Mesenchymal stem cell (in vitro differentiated cells and primary cell): ENCODE results near the gene SRGAP1.
"Not testable (repeated sequence)": the region's sequence is repeated elsewhere in the genome, so short reads cannot be mapped to it uniquely, and the experiment has no call there.

Source experiments
- DNase-seq: peaks from one replicate; pipeline ENCODE4 v3.0.0-alpha.2; 2013
- H2AFZ ChIP-seq: one replicate; pipeline ENCODE4 v1.6.1; 2013; ENCODE audit warnings: low read depth, mild to moderate bottlenecking, control low read depth, inconsistent platforms, low read length, moderate library complexity
- H2AK5ac ChIP-seq: 2 replicates; pipeline ENCODE4 v1.6.1; 2013; ENCODE audit warnings: low read length, moderate library complexity, mild to moderate bottlenecking, inconsistent platforms; ENCODE audit not compliant: severe bottlenecking
- H2BK120ac ChIP-seq: one replicate; pipeline ENCODE4 v1.6.1; 2013; ENCODE audit warnings: low read depth, mild to moderate bottlenecking, inconsistent platforms, low read length, moderate library complexity
- H2BK12ac ChIP-seq, 2 experiments: one replicate each; pipeline ENCODE4 v1.6.1; 2013; ENCODE audit warnings: inconsistent platforms in 2 of 2, low read length in 2 of 2, mild to moderate bottlenecking in 2 of 2, moderate library complexity in 2 of 2, control low read depth in 1 of 2
- H2BK15ac ChIP-seq: one replicate; pipeline ENCODE4 v1.6.1; 2013; ENCODE audit warnings: mild to moderate bottlenecking, low read depth, inconsistent platforms; ENCODE audit not compliant: poor library complexity, severe bottlenecking
- H2BK5ac ChIP-seq: 2 replicates; pipeline ENCODE4 v1.6.1; 2013; ENCODE audit warnings: low read depth, mild to moderate bottlenecking, low read length, control low read depth, inconsistent platforms; ENCODE audit not compliant: poor library complexity, severe bottlenecking
- H3K14ac ChIP-seq, 2 experiments: one replicate each; pipeline ENCODE4 v1.6.1; 2013; ENCODE audit warnings: inconsistent platforms in 2 of 2, low read length in 2 of 2, control low read depth in 1 of 2, mild to moderate bottlenecking in 1 of 2, moderate library complexity in 1 of 2
- H3K18ac ChIP-seq, 2 experiments: one replicate each; pipeline ENCODE4 v1.6.1; 2013; ENCODE audit warnings: inconsistent platforms in 2 of 2, low read length in 2 of 2, control low read depth in 1 of 2, low read depth in 1 of 2, mild to moderate bottlenecking in 1 of 2
- H3K23ac ChIP-seq, 2 experiments: one replicate each; pipeline ENCODE4 v1.6.1; 2013; ENCODE audit warnings: inconsistent platforms in 2 of 2, low read length in 2 of 2, mild to moderate bottlenecking in 2 of 2, moderate library complexity in 2 of 2, control low read depth in 1 of 2
- H3K27ac ChIP-seq: 2 replicates; pipeline ENCODE4 v1.5.1; 2013; ENCODE audit warnings: mild to moderate bottlenecking, moderate library complexity, low read length, control low read depth, inconsistent platforms; ENCODE audit not compliant: poor library complexity, severe bottlenecking
- H3K27me3 ChIP-seq, 2 experiments: 2 replicates each; pipeline versions ENCODE4 v1.6.1 to v1.7.0; 2013; ENCODE audit warnings: low read length in 2 of 2, mild to moderate bottlenecking in 2 of 2, moderate library complexity in 2 of 2, control low read depth in 1 of 2, inconsistent platforms in 1 of 2; ENCODE audit not compliant: control insufficient read depth in 1 of 2, insufficient read depth in 1 of 2
- H3K36me3 ChIP-seq, 2 experiments: 2 replicates each; pipeline versions ENCODE4 v1.6.1 to v1.7.0; 2013; ENCODE audit warnings: low read length in 2 of 2, control low read depth in 1 of 2, inconsistent platforms in 1 of 2, low read depth in 1 of 2, mild to moderate bottlenecking in 1 of 2; ENCODE audit not compliant: insufficient read depth in 2 of 2, control insufficient read depth in 1 of 2
- H3K4ac ChIP-seq, 2 experiments: one replicate each; pipeline ENCODE4 v1.6.1; 2013; ENCODE audit warnings: inconsistent platforms in 2 of 2, low read length in 2 of 2, mild to moderate bottlenecking in 2 of 2, moderate library complexity in 2 of 2, control low read depth in 1 of 2, low read depth in 1 of 2
- H3K4me1 ChIP-seq: 2 replicates; pipeline ENCODE4 v1.6.1; 2013; ENCODE audit warnings: low read depth, low read length, control low read depth; ENCODE audit not compliant: control insufficient read depth, insufficient read depth
- H3K4me2 ChIP-seq: 2 replicates; pipeline ENCODE4 v1.6.1; 2013; ENCODE audit warnings: low read length, mild to moderate bottlenecking, inconsistent platforms; ENCODE audit not compliant: poor library complexity, severe bottlenecking
- H3K4me3 ChIP-seq, 2 experiments: 2 replicates each; pipeline versions ENCODE4 v1.5.1 to v1.7.0; 2013; ENCODE audit warnings: low read length in 2 of 2, mild to moderate bottlenecking in 2 of 2, control low read depth in 1 of 2, low read depth in 1 of 2; ENCODE audit not compliant: insufficient read depth in 1 of 2
- H3K79me1 ChIP-seq: replicated peaks from 2 replicates; pipeline ENCODE4 v1.6.1; 2013; ENCODE audit warnings: mild to moderate bottlenecking, control low read depth, low read length, inconsistent platforms; ENCODE audit not compliant: poor library complexity, severe bottlenecking
- H3K9ac ChIP-seq: 2 replicates; pipeline ENCODE4 v1.7.0; 2013; ENCODE audit warnings: mild to moderate bottlenecking, low read length, moderate library complexity
- H3K9me3 ChIP-seq: 2 replicates; pipeline ENCODE4 v1.7.0; 2013; ENCODE audit warnings: mild to moderate bottlenecking, low read length; ENCODE audit not compliant: control insufficient read depth
- H4K8ac ChIP-seq: one replicate; pipeline ENCODE4 v1.6.1; 2013; ENCODE audit warnings: inconsistent platforms, mild to moderate bottlenecking, low read length, moderate library complexity
- H4K91ac ChIP-seq: one replicate; pipeline ENCODE4 v1.6.1; 2013; ENCODE audit warnings: mild to moderate bottlenecking, low read length, inconsistent platforms
- WGBS: methylation state at CpG from one replicate; pipeline ENCODE4 v1.1.7; 2013; ENCODE audit warnings: mixed read lengths; 5-methylcytosine and 5-hydroxymethylcytosine counted together

SRGAP1 gene

GRCh38 chr12:64167041-64167440 lies 322.5 kb downstream of the SRGAP1 start:
- H3K79me1 ChIP-seq, H3K9ac ChIP-seq, H3K4me3 ChIP-seq, H3K18ac ChIP-seq, H3K4me2 ChIP-seq, H2AK5ac ChIP-seq, H3K27me3 ChIP-seq, H4K91ac ChIP-seq, H2BK15ac ChIP-seq, H3K23ac ChIP-seq, H3K9me3 ChIP-seq, H3K27ac ChIP-seq, H3K14ac ChIP-seq, H2BK5ac ChIP-seq, H3K4ac ChIP-seq, H3K36me3 ChIP-seq, DNase-seq, H2BK120ac ChIP-seq, H4K8ac ChIP-seq, H2AFZ ChIP-seq, H3K4me1 ChIP-seq, H2BK12ac ChIP-seq: not testable (repeated sequence)
- whole genome bisulfite sequencing, result no CpG with 5 or more reads among the region's 1 CpG

- Histone ChIP-seq H3K79me1 (no peaks in the 10 kb centered on the region), H3K4me3 (no peak overlapping the region), H3K9ac (peak overlapping the region; percentile 70), H4K8ac (no peak overlapping the region), H3K4me2 (no peak overlapping the region), H3K23ac (no peak overlapping the region), H3K36me3 (no peaks in the 10 kb centered on the region), H3K27ac (no peak overlapping the region), H3K4me1 (no peaks in the 10 kb centered on the region), H2BK12ac (no peak overlapping the region), H3K4ac (no peak overlapping the region), H3K14ac (no peak overlapping the region), H3K9me3 (peaks cover 4% of the 10 kb centered on the region), H2BK15ac (no peak overlapping the region), H3K27me3 (no peaks in the 10 kb centered on the region), H3K18ac (peak overlapping the region in 1 of 2 experiments; percentile 54), H2BK5ac (no peak overlapping the region), H2AFZ (no peak overlapping the region), H2BK120ac (no peak overlapping the region), H2AK5ac (no peak overlapping the region), H4K91ac (no peak overlapping the region)
- no peak for DNase-seq
- WGBS, result 74% methylated on average over 2 of the region's 3 CpGs
These were observed 325.5 kb downstream of the SRGAP1 start for GRCh38 chr12:64170024-64170423.

- Histone ChIP-seq H3K9ac (peak overlapping the region; percentile 70), H4K91ac (no peak overlapping the region), H3K4ac (no peak overlapping the region), H3K4me1 (no peaks in the 10 kb centered on the region), H2BK12ac (no peak overlapping the region), H3K18ac (no peak overlapping the region), H3K14ac (no peak overlapping the region), H3K79me1 (no peaks in the 10 kb centered on the region), H2BK15ac (no peak overlapping the region), H3K4me2 (no peak overlapping the region), H3K4me3 (peak overlapping the region in 1 of 2 experiments; percentile 16), H4K8ac (no peak overlapping the region), H3K9me3 (peaks cover 3% of the 10 kb centered on the region), H2BK5ac (no peak overlapping the region), H3K23ac (no peak overlapping the region), H2AK5ac (no peak overlapping the region), H2BK120ac (no peak overlapping the region), H3K36me3 (no peaks in the 10 kb centered on the region), H2AFZ (no peak overlapping the region), H3K27ac (no peak overlapping the region), H3K27me3 (no peaks in the 10 kb centered on the region)
- DNase-seq, result no peak
- WGBS, result 0% methylated on average over 1 of the region's 3 CpGs
These were observed 326.2 kb downstream of the SRGAP1 start for GRCh38 chr12:64170730-64171129.

DNA sequence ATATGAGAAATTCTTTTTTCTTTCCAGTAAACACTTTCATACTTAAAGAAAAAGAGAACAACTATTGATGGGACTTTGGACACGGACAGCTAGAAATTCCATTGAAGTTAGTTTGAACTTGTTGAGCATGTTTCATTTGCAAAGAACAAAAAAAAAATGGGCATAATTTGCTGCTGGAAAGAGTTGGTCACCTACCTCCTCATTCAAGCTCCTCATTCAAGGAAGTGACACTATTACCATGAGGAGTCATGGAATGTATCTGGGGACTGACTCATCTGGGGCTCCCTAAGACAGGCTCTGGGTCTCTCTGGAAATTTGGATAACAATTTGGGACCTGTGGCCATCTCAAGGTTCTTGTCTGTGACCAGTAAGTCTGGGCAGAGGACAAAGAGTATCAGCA lies 327.2 kb downstream of the SRGAP1 start:
- Histone ChIP-seq H3K4me2 (no peak overlapping the region), H3K27ac (no peak overlapping the region), H3K4ac (no peak overlapping the region), H3K18ac (no peak overlapping the region), H3K4me1 (no peaks in the 10 kb centered on the region), H3K4me3 (no peak overlapping the region), H2AK5ac (no peak overlapping the region), H3K9ac (peak overlapping the region; percentile 70), H3K79me1 (no peaks in the 10 kb centered on the region), H4K91ac (no peak overlapping the region), H3K27me3 (no peaks in the 10 kb centered on the region), H2BK15ac (no peak overlapping the region), H4K8ac (no peak overlapping the region), H3K36me3 (no peaks in the 10 kb centered on the region), H2AFZ (no peak overlapping the region), H3K9me3 (no peaks in the 10 kb centered on the region), H2BK120ac (peak overlapping the region; percentile 13), H2BK12ac (no peak overlapping the region), H2BK5ac (no peak overlapping the region), H3K14ac (no peak overlapping the region), H3K23ac (no peak overlapping the region)
- DNase-seq, result peak; percentile 77
- WGBS, result 20% methylated on average over 1 of the region's 1 CpG
